GM18907 (cell line): ENCODE data around the gene DDX27.
"Not testable (repeated sequence)": the region's sequence is repeated elsewhere in the genome, so short reads cannot be mapped to it uniquely, and the experiment has no call there.

ENCODE experiments used
- ATAC-seq: cut with Tn5 transposase; IDR thresholded peaks from one replicate; pipeline ENCODE4 v1.9.1; 2021; ENCODE audit warnings: mild to moderate bottlenecking, moderate library complexity; ENCODE audit not compliant: unreplicated experiment

The DDX27 gene

DNA sequence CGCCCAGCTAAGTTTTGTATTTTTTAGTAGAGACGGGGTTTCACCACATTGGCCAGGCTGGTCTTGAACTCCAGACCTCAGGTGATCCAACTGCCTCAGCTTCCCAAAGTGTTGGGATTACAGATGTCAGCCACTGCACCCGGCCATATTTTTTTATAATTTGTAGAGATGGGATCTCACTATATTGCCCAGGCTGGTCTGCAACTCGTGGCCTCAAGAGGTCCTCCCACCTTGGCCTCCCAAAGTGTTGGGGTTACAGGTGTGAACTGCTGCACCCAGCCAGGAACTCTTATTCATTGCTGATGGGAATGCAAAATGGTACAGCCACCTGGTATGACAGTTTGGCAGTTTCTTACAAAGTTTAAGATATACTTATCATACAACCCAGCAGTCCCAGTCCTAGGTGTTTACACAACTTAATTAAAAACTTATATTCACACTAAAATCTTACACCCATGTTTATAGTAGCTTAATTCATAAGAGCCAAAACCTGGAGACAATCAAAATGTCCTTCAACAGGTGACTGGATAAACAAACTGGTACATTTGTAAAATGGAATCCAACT, 19.4 kb upstream of the DDX27 start:
- no peak for ATAC-seq

DNA sequence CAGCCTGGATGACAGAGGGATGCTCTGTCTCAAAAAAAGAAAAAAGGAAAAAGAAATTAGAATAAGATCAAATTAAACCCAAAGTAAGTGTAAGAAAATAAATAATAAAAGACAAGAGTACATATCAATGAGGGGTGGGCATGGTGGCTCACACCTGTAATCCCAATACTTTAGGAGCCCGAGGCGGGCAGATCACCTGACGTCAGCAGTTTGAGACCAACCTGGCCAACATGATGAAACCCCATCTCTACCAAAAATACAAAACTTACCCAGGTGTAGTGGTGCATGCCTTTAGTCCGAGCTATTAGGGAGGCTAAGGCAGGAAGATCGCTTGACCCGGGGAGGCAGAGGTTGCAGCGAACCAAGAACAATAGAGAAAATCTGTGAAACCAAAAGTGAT, 16.2 kb upstream of the DDX27 start:
- ATAC-seq: no peak

DNA sequence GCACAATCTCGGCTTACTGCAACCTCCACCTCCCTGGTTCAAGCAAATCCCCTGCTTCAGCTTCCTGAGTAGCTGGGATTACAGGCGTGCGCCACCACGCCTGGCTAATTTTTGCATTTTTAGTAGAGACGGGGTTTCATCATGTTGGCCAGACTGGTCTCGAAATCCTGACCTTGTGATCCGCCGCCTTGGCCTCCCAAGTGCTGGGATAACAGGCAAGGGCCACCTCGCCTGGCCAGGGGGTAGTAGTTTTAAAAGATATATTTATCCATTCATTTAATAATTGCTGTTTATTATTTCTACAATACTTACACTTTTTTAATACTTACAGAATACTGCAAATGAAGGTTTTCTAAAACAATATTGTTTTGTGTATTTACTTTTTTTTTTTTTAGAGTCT, 15.5 kb upstream of the DDX27 start:
- no peak for ATAC-seq

DNA sequence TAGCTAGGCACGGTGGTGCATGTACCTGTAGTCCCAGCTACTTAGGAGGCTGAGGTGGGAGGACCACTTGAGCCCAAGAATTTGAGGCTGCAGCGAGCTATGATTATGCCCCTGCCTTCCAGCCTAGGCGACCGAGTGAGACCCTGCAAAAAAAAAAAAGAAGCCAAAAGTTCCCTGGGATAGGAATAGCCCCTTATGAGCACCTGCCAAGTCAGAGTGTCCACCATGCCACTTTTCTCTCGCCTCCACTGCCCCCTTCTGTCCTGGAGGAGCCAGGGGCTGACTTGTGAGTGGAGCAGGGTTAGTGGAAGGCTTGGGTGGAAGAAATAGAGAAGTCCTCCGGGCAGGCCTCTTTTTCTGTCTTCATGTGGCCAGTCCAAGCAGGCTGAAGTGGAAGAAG, 12.1 kb upstream of the DDX27 start:
- ATAC-seq: no peak

DNA sequence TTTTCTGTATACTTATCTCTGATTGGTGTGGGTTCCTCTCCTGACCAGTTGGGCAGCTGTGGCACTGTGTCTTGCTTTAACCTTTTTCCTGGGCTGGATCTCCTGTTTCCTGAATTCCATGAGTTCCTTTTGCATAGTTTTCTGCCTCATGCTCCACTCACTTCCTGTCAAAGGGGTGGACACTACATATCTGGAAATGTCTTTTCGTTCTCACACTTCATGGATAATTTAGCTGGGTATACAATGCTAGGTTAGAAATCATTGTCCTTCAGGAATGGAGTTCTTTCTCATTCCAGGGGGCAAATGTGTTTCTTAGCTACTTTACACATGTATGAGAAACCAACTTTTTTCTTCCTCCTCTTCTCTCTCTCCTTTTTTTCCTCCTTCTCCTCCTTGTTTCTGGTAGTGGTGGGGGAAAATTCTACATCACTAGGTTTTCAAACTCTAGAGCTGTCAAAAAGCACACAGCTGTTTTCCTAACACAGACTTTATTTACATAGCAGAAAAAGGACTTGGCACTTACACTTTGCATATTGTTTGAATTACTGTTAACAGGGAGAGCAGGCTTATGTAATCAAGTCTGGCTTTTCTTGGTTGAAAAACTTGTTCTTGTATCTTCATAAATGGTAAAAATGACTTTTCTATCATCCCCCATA, 9.0 kb upstream of the DDX27 start:
- no peak for ATAC-seq

DNA sequence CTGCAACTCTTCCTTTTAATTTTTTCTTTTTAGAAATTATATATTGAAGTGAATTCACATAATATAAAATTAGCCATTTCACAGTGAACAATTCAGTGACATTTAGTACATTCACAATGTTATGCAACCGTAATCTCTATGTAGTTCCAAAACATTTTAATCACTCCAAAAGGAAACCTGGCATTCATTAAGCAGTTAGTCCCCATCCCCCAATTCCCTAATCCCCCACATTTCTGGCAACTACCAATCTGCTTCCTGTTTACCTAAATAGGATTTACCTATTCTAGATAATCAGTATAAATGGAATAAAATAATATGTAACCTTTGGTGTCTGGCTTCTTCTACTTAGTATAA, 8.5 kb upstream of the DDX27 start:
- ATAC-seq: no peak

DNA sequence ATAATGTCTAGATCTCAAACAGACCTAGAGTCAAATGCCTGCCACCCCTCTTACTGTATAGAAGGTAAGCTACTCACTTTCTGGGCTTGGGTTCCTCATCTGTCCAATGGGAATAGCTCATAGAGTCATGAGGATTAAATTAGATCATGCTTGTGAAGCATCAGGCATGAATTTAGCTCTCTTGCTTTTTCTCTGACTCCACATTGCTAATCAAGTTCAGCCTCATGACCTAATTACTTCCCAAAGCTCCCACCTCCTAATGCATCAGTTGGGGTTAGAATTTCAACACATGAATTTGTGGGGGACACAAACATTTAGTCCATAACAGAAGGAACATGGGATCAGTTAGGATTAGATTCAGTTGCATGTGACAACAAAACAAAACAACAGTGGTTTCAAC, 4.6 kb upstream of the DDX27 start:
- ATAC-seq: no peak

DNA sequence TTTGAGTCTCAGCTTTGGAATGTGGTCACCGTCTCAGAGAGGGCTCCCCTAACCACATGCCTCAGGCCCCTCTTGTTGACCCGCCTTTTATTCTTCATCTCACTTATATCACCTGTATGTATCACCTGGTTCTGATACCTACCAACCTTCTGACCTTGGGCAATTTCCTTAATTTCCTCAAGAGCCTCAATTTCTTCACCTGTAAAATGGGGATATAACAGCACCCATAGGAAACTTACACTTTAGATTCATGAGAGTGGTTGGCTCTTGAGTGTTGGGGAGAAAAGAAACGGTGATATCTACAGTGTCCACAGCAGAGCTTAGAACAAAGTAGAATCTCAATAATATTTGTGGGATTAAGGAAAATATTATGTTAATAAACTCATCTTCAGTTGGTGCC, 4.0 kb upstream of the DDX27 start:
- no peak for ATAC-seq

DNA sequence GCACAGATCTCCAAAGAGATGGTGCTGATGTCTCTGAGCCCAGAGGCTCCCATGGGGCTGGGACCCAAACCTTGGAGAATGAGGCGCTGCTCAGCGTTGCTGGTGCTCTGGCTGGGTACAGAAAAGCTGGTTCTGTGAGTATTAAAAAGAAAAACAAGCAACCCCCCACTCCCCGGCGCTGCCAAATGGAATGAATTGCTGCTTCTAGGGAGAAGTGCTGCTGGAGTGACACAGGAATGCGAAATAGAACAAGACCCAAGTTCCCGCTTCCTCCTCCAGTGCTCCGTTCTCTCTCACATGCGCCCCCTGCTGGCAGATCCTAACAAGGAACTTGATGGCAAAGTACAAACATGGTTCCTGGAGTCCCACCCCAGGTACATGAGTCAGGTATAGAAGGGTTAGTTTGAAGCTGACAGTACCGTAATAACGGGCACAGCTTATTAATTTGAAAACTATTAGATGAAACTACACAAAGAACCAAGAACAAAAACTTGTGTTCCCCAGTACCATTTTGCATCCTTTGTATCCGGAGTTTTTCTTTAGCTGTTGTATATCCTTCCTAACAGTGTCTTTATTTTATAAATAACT, 2.1 kb upstream of the DDX27 start:
- ATAC-seq: peak; percentile 33

DNA sequence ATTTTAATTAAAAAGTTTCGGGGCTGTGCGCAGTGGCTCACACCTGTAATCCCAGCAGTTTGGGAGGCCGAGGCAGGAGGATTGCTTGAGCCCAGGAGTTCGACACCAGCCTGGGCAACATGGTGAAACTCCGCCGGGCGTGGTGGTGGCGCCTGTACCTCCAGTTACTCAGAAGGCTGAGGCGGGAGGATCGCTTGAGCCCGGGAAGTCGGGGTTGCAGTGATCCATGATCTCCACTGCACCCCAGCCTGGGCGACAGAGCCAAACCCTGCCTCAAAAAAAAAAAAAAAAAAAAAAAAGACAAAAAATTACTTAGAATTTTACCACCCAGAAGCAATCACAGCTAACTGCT, 501 bp upstream of the DDX27 start:
- ATAC-seq: not testable (repeated sequence)

DNA sequence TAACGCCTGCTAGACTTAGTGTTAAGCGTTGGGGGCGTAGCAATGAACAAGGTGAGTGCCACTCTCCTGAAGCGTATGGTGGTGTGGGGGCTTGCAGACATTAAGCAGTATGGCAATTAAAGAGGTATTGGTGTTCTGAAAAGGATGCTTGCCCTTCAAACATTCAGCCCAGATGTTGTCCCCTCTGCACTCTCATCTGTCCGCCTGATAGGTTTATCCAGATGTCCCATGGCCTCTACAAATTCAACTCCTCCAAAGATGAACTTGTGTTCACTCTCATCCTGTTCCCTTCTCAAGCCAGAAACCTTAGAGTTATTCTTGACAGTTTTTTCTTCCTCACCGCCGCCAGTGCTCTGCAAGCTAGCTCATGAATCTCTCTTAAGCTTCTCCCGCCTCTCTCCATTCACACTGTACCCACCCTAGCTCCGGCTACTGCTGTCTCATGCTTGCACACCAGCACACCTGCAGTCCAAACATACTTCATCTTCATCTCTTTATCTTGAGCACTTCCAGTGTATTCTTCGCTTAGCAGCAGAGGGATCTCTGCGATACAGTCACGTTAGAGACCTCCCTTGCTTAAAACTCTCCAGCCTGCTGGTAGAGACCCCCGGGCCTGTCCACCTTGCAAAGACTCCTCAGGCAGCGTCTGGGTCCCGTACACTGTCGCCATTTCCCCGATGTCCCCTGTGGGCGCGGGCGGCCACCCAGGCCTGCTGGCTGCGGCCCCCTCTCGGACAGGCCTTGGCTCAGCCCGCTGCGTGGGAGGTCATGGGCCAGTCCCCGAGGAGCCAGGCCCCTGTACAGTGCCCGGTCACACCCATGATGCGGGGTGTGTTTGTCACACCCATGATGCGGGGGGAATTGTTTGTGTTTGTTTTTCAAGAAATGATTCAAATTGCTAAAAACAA, 962 bp downstream of the DDX27 start:
- no peak for ATAC-seq

DNA sequence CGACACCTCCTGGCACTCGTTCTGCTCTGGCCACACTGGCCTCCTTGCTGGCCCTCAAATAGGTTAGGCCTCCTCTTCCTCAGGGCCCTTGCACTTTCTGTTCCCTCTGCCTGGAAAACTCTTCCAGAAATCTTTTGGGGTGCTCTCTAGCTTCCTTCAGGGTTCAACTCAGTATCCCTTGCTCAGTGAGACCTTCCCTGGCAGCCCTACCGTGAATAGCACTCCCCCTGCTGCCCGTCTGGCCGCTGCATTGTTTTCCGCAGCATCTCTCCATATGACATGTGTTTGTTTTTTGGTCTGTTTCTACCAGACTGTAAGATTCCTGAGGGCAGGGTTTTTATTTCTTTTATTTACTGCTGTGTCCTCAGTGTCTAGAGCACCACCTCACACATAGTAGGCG, 6.7 kb downstream of the DDX27 start:
- ATAC-seq: no peak

DNA sequence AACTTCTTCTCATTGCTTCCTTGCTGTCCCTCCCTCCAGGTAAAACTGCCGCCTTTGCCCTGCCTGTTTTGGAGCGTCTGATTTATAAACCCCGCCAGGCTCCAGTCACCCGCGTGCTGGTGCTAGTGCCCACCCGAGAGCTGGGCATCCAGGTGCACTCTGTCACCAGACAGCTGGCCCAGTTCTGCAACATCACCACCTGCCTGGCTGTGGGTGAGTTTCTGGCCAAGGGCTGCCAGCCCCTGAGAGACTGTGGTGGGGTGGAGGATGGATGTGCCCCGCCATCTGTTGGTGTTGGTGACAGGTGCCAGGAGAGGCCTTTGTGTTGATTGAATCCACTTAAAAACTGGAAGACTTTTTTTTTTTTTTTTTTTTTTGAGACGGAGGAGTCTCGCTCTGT, 9.5 kb downstream of the DDX27 start:
- no peak for ATAC-seq

DNA sequence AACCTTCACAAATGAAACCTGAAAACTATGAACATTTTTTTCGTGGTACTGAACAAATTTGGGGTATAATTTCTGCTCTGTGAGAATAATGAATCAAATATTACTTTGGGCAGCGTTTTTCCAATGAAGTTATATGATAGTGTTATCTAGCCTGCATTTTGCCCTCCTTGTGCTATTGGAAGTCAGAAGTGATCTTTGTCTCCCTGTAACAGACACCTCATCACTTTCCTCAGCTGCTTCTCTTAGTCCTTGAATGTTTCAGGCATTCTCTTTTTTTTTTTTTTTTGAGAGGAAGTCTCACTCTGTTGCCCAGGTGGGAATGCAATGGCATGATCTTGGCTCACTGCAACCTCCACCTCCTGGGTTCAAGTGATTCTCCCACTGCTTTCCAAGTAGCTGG, 10.2 kb downstream of the DDX27 start:
- ATAC-seq: no peak

DNA sequence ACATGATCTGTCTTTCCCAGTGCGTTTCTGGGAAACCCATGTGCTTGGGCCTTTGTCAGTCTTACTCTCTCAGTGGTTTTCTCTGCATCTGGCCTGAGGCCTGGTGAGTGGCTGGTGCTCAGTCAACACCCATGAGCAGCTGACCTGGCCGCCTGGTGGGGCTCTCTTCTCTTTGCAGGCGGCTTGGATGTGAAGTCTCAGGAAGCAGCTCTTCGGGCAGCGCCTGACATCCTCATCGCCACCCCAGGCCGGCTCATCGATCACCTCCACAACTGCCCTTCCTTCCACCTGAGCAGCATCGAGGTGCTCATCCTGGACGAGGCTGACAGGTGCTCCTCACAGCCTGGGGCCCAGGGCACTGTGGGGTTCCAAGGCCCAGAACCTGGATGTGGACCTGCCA, 10.8 kb downstream of the DDX27 start:
- no peak for ATAC-seq

DNA sequence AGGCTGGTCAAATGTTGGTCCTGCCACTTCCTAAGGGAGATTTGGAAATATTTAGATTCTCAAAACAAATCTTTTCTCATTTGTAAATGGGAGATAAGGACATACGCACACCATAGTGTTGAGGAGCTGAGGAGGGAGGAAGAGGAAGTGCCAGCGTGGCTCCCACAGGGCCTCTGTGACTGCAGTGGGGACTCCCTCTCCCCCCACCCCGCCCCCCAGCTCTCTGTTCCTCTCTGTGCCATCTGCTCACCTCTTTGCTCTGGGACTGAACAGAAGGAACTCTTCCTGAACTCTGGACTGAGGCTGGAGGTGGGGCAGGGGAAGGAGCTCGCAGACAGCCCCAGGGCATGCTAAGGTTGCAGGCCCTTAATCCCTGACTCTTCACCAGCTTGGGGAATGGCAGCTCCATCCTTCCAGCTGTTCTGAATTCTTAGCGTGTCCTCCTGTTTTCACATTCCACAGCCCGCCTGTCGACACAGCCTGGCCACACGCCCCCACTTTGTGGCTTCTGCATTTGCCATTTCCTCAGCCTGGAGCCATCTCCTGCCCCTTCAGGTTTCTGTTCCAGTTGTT, 11.4 kb downstream of the DDX27 start:
- no peak for ATAC-seq

DNA sequence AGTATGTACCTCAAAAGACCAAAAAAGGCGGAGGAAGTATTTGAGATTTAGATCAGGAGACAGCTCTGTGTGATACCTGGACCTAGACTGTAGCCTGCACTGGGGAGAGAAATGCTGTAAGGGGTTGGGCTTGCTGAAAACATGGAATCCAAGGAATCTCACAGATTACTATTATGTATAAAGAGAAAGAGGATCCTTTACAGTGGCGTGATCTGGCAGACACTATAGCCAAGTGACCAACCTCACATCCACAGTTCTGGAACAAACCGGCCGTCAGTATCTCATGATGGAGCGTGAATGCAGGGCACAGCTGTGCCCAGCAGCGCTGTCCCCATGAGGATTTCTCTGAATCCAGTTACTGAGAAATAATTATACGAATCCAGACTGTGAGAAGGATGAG, 12.3 kb downstream of the DDX27 start:
- ATAC-seq: no peak

DNA sequence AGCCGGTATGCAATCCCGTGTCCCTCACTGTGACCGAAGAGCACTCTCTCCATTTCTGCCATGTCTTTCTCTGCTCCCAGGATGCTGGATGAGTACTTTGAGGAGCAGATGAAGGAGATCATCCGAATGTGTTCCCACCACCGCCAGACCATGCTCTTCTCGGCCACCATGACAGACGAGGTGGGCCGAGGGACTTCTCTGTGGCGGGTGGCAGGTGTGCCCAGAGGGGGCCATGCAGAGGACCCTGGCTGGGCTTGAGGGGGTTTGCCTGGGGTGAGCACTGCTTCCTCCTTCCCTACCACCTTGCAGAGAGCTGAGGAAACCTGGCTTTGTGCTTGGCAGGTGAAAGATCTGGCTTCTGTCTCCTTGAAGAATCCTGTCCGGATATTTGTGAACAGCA, 14.0 kb downstream of the DDX27 start:
- no peak for ATAC-seq

DNA sequence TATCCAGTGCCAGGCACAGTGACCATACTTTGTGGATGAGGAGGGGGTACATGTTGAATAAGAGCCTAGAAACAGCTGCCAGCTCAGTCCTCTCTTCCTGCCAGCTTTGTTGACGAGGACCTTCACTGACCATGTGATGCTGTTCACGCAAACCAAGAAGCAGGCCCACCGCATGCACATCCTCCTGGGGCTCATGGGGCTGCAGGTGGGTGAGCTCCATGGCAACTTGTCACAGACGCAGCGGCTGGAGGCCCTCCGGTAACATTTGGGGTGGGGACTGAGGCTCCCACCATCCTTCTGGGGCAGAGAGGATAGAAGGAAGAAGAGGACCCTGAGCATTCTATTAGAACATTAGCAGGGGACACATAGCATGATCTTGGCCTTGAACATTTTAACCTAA, 15.6 kb downstream of the DDX27 start:
- no peak for ATAC-seq

DNA sequence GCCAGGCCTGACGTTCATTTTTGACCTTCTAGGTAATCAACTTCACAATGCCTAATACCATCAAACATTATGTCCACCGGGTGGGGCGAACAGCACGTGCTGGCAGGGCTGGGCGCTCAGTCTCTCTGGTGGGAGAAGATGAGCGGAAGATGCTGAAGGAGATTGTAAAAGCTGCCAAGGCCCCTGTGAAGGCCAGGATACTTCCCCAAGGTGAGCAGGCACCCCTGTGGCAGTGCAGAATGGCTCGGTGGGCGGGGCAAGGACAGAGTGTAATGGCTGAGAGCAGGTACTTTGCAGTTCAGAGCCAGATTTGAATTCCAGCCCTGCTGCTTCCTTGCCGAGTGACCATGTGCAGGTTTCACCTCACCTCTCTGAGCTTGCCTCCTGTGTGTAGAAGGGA, 17.1 kb downstream of the DDX27 start:
- ATAC-seq: no peak

DNA sequence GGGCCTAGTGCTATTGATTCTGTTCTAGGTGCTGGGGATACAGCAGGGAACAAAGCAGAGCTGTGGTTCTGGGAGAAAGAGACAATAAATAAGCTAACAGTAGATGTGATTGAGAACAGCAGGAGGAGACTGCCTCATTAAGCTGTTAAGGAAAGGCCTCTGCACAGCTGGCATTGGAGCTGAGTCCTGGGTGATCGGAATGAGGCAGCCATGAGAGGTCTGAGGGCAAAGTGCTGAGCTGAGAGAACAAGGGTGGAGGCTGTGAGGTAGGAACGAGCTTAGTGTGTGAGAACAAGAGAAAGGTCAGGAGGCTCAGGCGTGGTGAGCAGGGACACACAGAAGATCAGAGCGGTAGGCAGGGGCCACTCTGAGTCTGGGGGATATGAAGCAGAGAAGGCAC, 18.3 kb downstream of the DDX27 start:
- no peak for ATAC-seq
